A673 (cell line): ENCODE data around the gene CTU2. TPM values are rescaled to one million over a fixed set of nuclear protein-coding genes. Genes with fewer than 3 reads are reported as not detected.

Experiments
- BruUV-seq: library from RNA; stranded (reverse); fragments of 400-500 nt; replicated peaks from 2 replicates; lab custom pipeline; 2021; lab: Mats Ljungman, UMichigan
- CTCF ChIA-PET: fragments of 300-600 bp; sonication (Branson Sonifier 250); formaldehyde crosslinking; loops from one replicate; lab custom pipeline; 2022; ENCODE audit warnings: antibody characterized with exemption; lab: Charles Lee
- POLR2A ChIA-PET: fragments of 300-600 bp; sonication (Branson Sonifier 250); formaldehyde crosslinking; loops from one replicate; lab custom pipeline; 2022; ENCODE audit warnings: antibody characterized with exemption; ENCODE audit not compliant: low non-redundant PET; lab: Charles Lee
- DNase-seq: peaks from one replicate; pipeline ENCODE4 v3.0.0-alpha.2; 2015; ENCODE audit warnings: low spot score
- H3K27ac ChIP-seq: fragments of 200-600 bp; sonication (generic); 2 replicates; pipeline ENCODE4 v1.5.1; 2016; ENCODE audit warnings: mixed run types, low read depth, mild to moderate bottlenecking, mixed read lengths, antibody characterized with exemption, low read length; ENCODE audit not compliant: poor library complexity, severe bottlenecking
- H3K27me3 ChIP-seq: fragments of 200-600 bp; sonication (generic); replicated peaks from 2 replicates; pipeline ENCODE4 v1.6.1; 2017; ENCODE audit warnings: mixed run types, low read depth, mild to moderate bottlenecking, mixed read lengths, antibody characterized with exemption, low read length; ENCODE audit not compliant: insufficient read depth, poor library complexity
- H3K36me3 ChIP-seq: fragments of 200-600 bp; sonication (generic); 2 replicates; pipeline ENCODE4 v1.6.1; 2016; ENCODE audit warnings: mixed run types, mild to moderate bottlenecking, mixed read lengths, antibody characterized with exemption, low read length; ENCODE audit not compliant: insufficient read depth, poor library complexity, severe bottlenecking
- H3K4me1 ChIP-seq: fragments of 200-600 bp; sonication (generic); 2 replicates; pipeline ENCODE4 v1.6.1; 2017; ENCODE audit warnings: mixed run types, mild to moderate bottlenecking, mixed read lengths, antibody characterized with exemption, low read length; ENCODE audit not compliant: insufficient read depth, poor library complexity, severe bottlenecking
- H3K4me3 ChIP-seq: fragments of 200-600 bp; sonication (generic); 2 replicates; pipeline ENCODE4 v1.5.1; 2016; ENCODE audit warnings: low read depth, mixed run types, mild to moderate bottlenecking, mixed read lengths, low read length; ENCODE audit not compliant: poor library complexity, severe bottlenecking
- H3K9me3 ChIP-seq: fragments of 200-600 bp; sonication (generic); 2 replicates; pipeline ENCODE4 v1.6.1; 2016; ENCODE audit warnings: mixed run types, low read depth, mild to moderate bottlenecking, mixed read lengths, antibody characterized with exemption, low read length; ENCODE audit not compliant: poor library complexity, severe bottlenecking
- EZH2 ChIP-seq: fragments of 200-600 bp; sonication (generic); IDR thresholded peaks from 2 replicates; pipeline ENCODE4 v1.6.1; 2017; ENCODE audit warnings: borderline replicate concordance, low read depth, mild to moderate bottlenecking, mixed read lengths, antibody characterized with exemption, low read length; ENCODE audit not compliant: poor library complexity, severe bottlenecking
- intact Hi-C: fragments of 100-400 bp; cut with micrococcal nuclease; formaldehyde crosslinking; loops from one replicate; pipeline ENCODE4 v1.10.0; 2022; ENCODE audit not compliant: unreplicated experiment
- total RNA-seq: library from RNA; stranded (reverse); gene quantifications from 2 replicates; pipeline ENCODE4 v1.2.3, GENCODE V29; 2021
- TF ChIP-seq, protein P1 (sequence below): fragments of 300-800, 200-600 bp; sonication (generic); conservative IDR thresholded peaks from 2 replicates; pipeline ENCODE4 v1.5.1; 2017; ENCODE audit warnings: low read depth, mild to moderate bottlenecking, antibody characterized with exemption, low read length, moderate library complexity, mixed read lengths

Gene CTU2
- total RNA-seq, 1 experiment from 2014 or later, result 47.5 TPM

DNA sequence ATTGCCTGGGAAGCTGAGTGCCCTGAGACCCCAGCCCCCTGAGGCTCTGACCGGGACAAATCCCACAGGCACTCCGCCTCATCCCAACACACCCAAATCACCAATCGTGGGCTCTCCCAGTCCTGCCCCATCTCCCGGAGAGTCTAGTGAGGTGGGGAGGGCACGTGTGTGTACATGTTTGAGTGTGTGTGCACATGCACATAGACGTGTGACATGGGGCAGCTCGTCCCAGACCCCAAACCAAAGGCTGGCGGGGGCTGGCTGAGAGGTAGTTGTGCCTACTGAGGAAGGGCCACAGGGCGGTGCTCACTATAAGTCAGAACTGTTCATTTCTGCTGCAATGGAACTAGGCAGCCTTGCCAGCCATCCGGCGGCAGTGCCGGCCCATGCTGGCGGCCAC, 28.6 kb upstream of the CTU2 start:
- Histone ChIP-seq H3K27ac (no peak overlapping the region), H3K27me3 (no peaks in the 10 kb centered on the region), H3K4me1 (no peaks in the 10 kb centered on the region), H3K4me3 (peak overlapping the region; percentile 12), H3K9me3 (no peaks in the 10 kb centered on the region), H3K36me3 (no peaks in the 10 kb centered on the region)
- no TSS peak for BruUV-seq
- CTCF ChIA-PET, result no interaction called here
- POLR2A ChIA-PET, result no interaction called here
- intact Hi-C loops, result no loop called here
- no peak for DNase-seq
- no peak for TF ChIP-seq EZH2
- TF ChIP-seq, protein P1, sequence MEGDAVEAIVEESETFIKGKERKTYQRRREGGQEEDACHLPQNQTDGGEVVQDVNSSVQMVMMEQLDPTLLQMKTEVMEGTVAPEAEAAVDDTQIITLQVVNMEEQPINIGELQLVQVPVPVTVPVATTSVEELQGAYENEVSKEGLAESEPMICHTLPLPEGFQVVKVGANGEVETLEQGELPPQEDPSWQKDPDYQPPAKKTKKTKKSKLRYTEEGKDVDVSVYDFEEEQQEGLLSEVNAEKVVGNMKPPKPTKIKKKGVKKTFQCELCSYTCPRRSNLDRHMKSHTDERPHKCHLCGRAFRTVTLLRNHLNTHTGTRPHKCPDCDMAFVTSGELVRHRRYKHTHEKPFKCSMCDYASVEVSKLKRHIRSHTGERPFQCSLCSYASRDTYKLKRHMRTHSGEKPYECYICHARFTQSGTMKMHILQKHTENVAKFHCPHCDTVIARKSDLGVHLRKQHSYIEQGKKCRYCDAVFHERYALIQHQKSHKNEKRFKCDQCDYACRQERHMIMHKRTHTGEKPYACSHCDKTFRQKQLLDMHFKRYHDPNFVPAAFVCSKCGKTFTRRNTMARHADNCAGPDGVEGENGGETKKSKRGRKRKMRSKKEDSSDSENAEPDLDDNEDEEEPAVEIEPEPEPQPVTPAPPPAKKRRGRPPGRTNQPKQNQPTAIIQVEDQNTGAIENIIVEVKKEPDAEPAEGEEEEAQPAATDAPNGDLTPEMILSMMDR, result no peak

DNA sequence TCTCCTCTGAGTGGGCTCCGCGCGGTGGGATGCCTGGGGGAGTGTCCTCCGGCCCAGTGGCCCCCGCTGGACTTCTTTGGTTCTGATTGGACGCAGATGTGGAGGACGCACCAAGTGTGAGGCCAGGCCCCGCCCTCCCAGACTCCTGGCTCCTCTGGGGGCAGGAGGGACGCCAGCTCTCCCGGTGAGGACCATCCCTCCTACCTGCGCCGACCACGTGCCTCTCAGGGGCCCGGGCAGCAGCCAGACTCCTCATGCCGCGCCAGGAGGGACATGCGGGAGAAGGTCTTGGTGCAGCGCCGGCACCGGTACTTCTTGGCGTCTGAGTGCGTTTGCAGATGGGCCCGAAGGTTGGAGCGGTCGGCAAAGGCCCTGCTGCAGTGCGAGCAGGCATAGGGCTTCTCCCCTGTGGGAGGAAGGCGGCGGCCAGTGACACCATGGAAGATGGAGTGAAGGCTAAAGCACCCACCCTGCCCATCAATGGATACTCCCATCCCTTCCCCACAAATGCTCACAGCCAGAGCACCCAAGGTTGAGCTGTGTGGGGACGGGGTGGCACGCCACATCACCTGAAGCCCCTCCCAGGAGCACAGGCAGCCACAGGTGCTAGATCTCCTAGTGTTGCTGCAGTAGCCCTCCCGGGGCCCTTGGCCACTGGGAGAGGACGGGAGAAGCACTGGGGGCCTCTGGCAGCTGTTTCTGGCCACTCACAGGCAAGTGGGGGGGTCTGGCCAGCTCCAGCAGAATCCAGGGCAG, 27.9 kb upstream of the CTU2 start:
- intact Hi-C loops, result no loop called here
- Histone ChIP-seq H3K36me3 (no peaks in the 10 kb centered on the region), H3K4me3 (peak overlapping the region; percentile 12), H3K4me1 (no peaks in the 10 kb centered on the region), H3K27me3 (no peaks in the 10 kb centered on the region), H3K9me3 (no peaks in the 10 kb centered on the region), H3K27ac (no peak overlapping the region)
- no TSS peak for BruUV-seq
- no peak for TF ChIP-seq EZH2
- TF ChIP-seq, protein P1, result no peak
- ChIA-PET POLR2A (no interaction called here), CTCF (no interaction called here)
- DNase-seq, result peak; percentile 49

DNA sequence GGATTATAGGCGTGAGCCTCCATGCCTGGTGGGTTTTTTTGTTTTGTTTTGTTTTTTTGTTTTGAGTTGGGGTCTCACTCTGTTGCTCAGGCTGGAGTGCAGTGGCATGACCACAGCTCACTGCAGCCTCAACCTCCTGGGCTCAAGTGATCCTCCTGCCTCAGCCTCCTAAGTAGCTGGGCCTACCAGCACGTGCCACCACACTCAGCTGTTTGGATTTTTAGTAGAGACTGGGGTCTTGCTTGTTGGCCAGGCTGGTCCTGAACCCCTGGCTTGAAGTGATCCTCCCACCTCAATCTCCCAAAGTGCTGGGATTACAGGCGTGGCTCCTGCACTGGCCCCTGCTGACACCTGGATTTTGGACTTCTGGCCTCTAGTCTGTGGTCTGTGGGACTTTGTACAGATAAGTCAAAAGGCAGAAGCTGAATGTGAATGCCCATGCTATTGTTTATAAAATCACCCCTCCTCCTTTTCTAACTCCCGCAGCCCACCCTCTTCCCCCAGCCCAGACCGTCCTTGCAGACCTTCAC, 25.7 kb upstream of the CTU2 start:
- Histone ChIP-seq H3K4me3 (no peak overlapping the region), H3K9me3 (no peaks in the 10 kb centered on the region), H3K36me3 (no peaks in the 10 kb centered on the region), H3K4me1 (peaks cover 3% of the 10 kb centered on the region), H3K27me3 (no peaks in the 10 kb centered on the region), H3K27ac (no peak overlapping the region)
- CTCF ChIA-PET, result no interaction called here
- intact Hi-C loops, result no loop called here
- no peak for DNase-seq
- POLR2A ChIA-PET, result no interaction called here
- no TSS peak for BruUV-seq
- no peak for TF ChIP-seq EZH2
- TF ChIP-seq, protein P1, result no peak
